A549 (cell line): ENCODE measurements around the gene FRMD4A. TPM values are rescaled to one million over a fixed set of nuclear protein-coding genes. Genes with fewer than 3 reads are reported as not detected.

Experiments
- ATAC-seq, 2 experiments: fragments of 200-7000 bp in 1 of 2; fragments of >200 bp in 1 of 2; cut with Nextera tagmentation in 1 of 2; cut with Tn5 transposase in 1 of 2; 3 replicates each; pipeline versions ENCODE4 v1.8.0 to v1.9.1; 2018 to 2020; ENCODE audit warnings: mild to moderate bottlenecking in 1 of 2, moderate library complexity in 1 of 2
- CTCF ChIA-PET: fragments of 300-600 bp; sonication (Branson Sonifier 250); formaldehyde crosslinking; extraction: SDS; loops from one replicate; lab custom pipeline; 2021; ENCODE audit warnings: antibody characterized with exemption, inconsistent platforms; lab: Yijun Ruan, JAX
- POLR2A ChIA-PET: fragments of 350-600 bp; formaldehyde crosslinking; extraction: SDS; loops from one replicate; lab custom pipeline; 2021; ENCODE audit warnings: antibody characterized with exemption, inconsistent platforms; lab: Yijun Ruan, JAX
- DNase-seq, 2 experiments: peaks; one replicate each; pipeline versions ENCODE4 v3.0.0 to v3.0.0-alpha.2; 2011 to 2016; ENCODE audit warnings: low read depth in 1 of 2, low spot score in 1 of 2
- FAIRE-seq: peaks from 2 replicates; lab custom pipeline; 2011; peaks lifted over from hg19 to GRCh38; lab: Jason Lieb, UNC
- H3K27ac ChIP-seq, 2 experiments: fragments of >200 bp; sonication (Bioruptor Twin); formaldehyde crosslinking; 3 replicates each; pipeline ENCODE4 v1.5.1; 2016 to 2017
- H3K4me1 ChIP-seq: fragments of >200 bp; sonication (Bioruptor Twin); formaldehyde crosslinking; 3 replicates; pipeline ENCODE4 v1.6.1; 2016
- H3K4me2 ChIP-seq: fragments of >200 bp; sonication (Bioruptor Twin); formaldehyde crosslinking; 3 replicates; pipeline ENCODE4 v1.6.1; 2016
- H3K4me3 ChIP-seq: fragments of >200 bp; sonication (Bioruptor Twin); formaldehyde crosslinking; 3 replicates; pipeline ENCODE4 v1.5.1; 2016
- H3K9me3 ChIP-seq: fragments of >200 bp; sonication (Bioruptor Twin); formaldehyde crosslinking; 3 replicates; pipeline ENCODE4 v1.6.1; 2016
- BCL3 ChIP-seq: fragments of >200 bp; sonication (Bioruptor Twin); formaldehyde crosslinking; IDR thresholded peaks from 3 replicates; pipeline ENCODE4 v1.6.1; 2016
- CBX2 ChIP-seq: fragments of 200-600 bp; sonication (generic); IDR thresholded peaks from 2 replicates; pipeline ENCODE4 v1.6.1; 2016; ENCODE audit warnings: low read depth, mild to moderate bottlenecking, borderline replicate concordance
- CBX8 ChIP-seq: fragments of 200-600 bp; sonication (generic); IDR thresholded peaks from 2 replicates; pipeline ENCODE4 v1.6.1; 2016
- CHD2 ChIP-seq: fragments of 150-350 bp; IDR thresholded peaks from 2 replicates; pipeline ENCODE4 v1.6.1; 2014; ENCODE audit warnings: low read length; ENCODE audit not compliant: partially characterized antibody
- ELK1 ChIP-seq: fragments of 150-350 bp; IDR thresholded peaks from 2 replicates; pipeline ENCODE4 v1.6.1; 2014; ENCODE audit warnings: low read depth, mild to moderate bottlenecking, low read length
- ESRRA ChIP-seq: fragments of 150-350 bp; IDR thresholded peaks from 2 replicates; pipeline ENCODE4 v1.6.1; 2014; ENCODE audit warnings: mild to moderate bottlenecking, low read length, borderline replicate concordance
- FOSB ChIP-seq: fragments of 250-450 bp; sonication (Bioruptor Pico); IDR thresholded peaks from 2 replicates; pipeline ENCODE4 v1.5.0; 2020; ENCODE audit warnings: mild to moderate bottlenecking, moderate library complexity
- HDAC2 ChIP-seq: fragments of 200-600 bp; sonication (generic); IDR thresholded peaks from 2 replicates; pipeline ENCODE4 v1.6.1; 2016
- HOXB13 ChIP-seq: fragments of 250-450 bp; sonication (Bioruptor Pico); IDR thresholded peaks from 2 replicates; pipeline ENCODE4 v1.5.0; 2020; ENCODE audit warnings: low read depth, mild to moderate bottlenecking, moderate library complexity
- JUNB ChIP-seq: fragments of >200 bp; sonication (Bioruptor Twin); formaldehyde crosslinking; IDR thresholded peaks from 2 replicates; pipeline ENCODE4 v1.6.1; 2016
- KDM5A ChIP-seq: fragments of 200-600 bp; sonication (generic); IDR thresholded peaks from 2 replicates; pipeline ENCODE4 v1.6.1; 2016; ENCODE audit warnings: antibody characterized with exemption, mild to moderate bottlenecking
- MAFK ChIP-seq: fragments of 450-650 bp; IDR thresholded peaks from 2 replicates; pipeline ENCODE4 v1.6.1; 2014; ENCODE audit not compliant: partially characterized antibody
- MAX ChIP-seq: IDR thresholded peaks from 2 replicates; pipeline ENCODE4 v1.6.1; 2012
- MYC ChIP-seq: IDR thresholded peaks from 2 replicates; pipeline ENCODE4 v1.6.1; 2012; ENCODE audit warnings: mild to moderate bottlenecking, inconsistent platforms, low read length, improper control_type of control experiment, borderline replicate concordance
- NFE2L2 ChIP-seq: fragments of 150-350 bp; conservative IDR thresholded peaks from 2 replicates; pipeline ENCODE4 v1.6.1; 2014; ENCODE audit warnings: low read length
- NPAS2 ChIP-seq: fragments of 250-450 bp; sonication (Bioruptor Pico); IDR thresholded peaks from 2 replicates; pipeline ENCODE4 v1.8.0; 2022; ENCODE audit warnings: mild to moderate bottlenecking, moderate library complexity, borderline replicate concordance
- POLR2A ChIP-seq: IDR thresholded peaks from 2 replicates; pipeline ENCODE4 v1.6.1; 2012; ENCODE audit warnings: mild to moderate bottlenecking, low read length
- POLR2AphosphoS2 ChIP-seq: conservative IDR thresholded peaks from 2 replicates; pipeline ENCODE4 v1.6.1; 2012; ENCODE audit warnings: low read length, improper control_type of control experiment, inconsistent platforms
- RAD21 ChIP-seq, 2 experiments: fragments of >200 bp in 1 of 2; sonication (Bioruptor Twin) in 1 of 2; formaldehyde crosslinking in 1 of 2; IDR thresholded peaks in 1 of 2; conservative IDR thresholded peaks in 1 of 2; 2 replicates in 1 of 2; 3 replicates in 1 of 2; pipeline ENCODE4 v1.6.1; 2012 to 2018; ENCODE audit warnings: inconsistent platforms in 1 of 2
- RCOR1 ChIP-seq: fragments of 150-350 bp; IDR thresholded peaks from 2 replicates; pipeline ENCODE4 v1.6.1; 2014; ENCODE audit warnings: antibody characterized with exemption, low read length, low read depth
- REST ChIP-seq: fragments of 200-600 bp; sonication (generic); IDR thresholded peaks from 2 replicates; pipeline ENCODE4 v1.6.1; 2016; ENCODE audit warnings: antibody characterized with exemption, mild to moderate bottlenecking, moderate library complexity
- RNF2 ChIP-seq: fragments of 200-600 bp; sonication (generic); IDR thresholded peaks from 2 replicates; pipeline ENCODE4 v1.6.1; 2016; ENCODE audit warnings: low read depth, mild to moderate bottlenecking, antibody characterized with exemption, moderate library complexity, borderline replicate concordance
- SMC3 ChIP-seq: fragments of >200 bp; sonication (Bioruptor Twin); formaldehyde crosslinking; IDR thresholded peaks from 3 replicates; pipeline ENCODE4 v1.6.1; 2018; ENCODE audit warnings: inconsistent platforms
- SREBF2 ChIP-seq: fragments of 450-650 bp; IDR thresholded peaks from 2 replicates; pipeline ENCODE4 v1.6.1; 2014; ENCODE audit warnings: mild to moderate bottlenecking, moderate library complexity
- TP53 ChIP-seq: fragments of 250-450 bp; sonication (Bioruptor Pico); IDR thresholded peaks from 2 replicates; pipeline ENCODE4 v1.5.0; 2021; ENCODE audit warnings: mild to moderate bottlenecking, moderate library complexity
- USF2 ChIP-seq: fragments of 450-650 bp; IDR thresholded peaks from 2 replicates; pipeline ENCODE4 v1.6.1; 2014; ENCODE audit warnings: antibody characterized with exemption
- ZC3H11A ChIP-seq: fragments of 450-650 bp; IDR thresholded peaks from 2 replicates; pipeline ENCODE4 v1.6.1; 2014; ENCODE audit warnings: antibody characterized with exemption, mild to moderate bottlenecking
- ZNF302 ChIP-seq: fragments of 250-450 bp; sonication (Bioruptor Pico); IDR thresholded peaks from 2 replicates; pipeline ENCODE4 v1.9.0; 2021; ENCODE audit warnings: inconsistent platforms, mild to moderate bottlenecking, moderate library complexity
- ZSCAN20 ChIP-seq: fragments of 250-450 bp; sonication (Bioruptor Pico); IDR thresholded peaks from 2 replicates; pipeline ENCODE4 v1.8.0; 2022; ENCODE audit warnings: mild to moderate bottlenecking, moderate library complexity
- WGBS: methylation state at CpG from one replicate; pipeline ENCODE4 v1.1.6; 2017; ENCODE audit errors: missing lambda C conversion rate; 5-methylcytosine and 5-hydroxymethylcytosine counted together
- polyA plus RNA-seq, 4 experiments: library from polyadenylated mRNA; depleted of rRNA in 3 of 4; stranded (reverse); fragments of >200 nt; fragmentation: RNase III in 1 of 4; extraction: RNeasy Plus Mini Kit Qiagen cat#74134 plus additional on column Dnase treatment in 1 of 4; gene quantifications; 2 replicates in 3 of 4; 3 replicates in 1 of 4; pipeline ENCODE4 v1.2.3, GENCODE V29; 2011 to 2017

The FRMD4A gene
- polyA plus RNA-seq, 2 of the 4 experiments (the other 2 are of a cell fraction), result 2.5 to 4.7 TPM

- H3K4me1 ChIP-seq, result no peaks in the 10 kb centered on the region
- DNase-seq, result no peak
- ATAC-seq, result no peak
Observed at GRCh38 chr10:13725594-13725993, 605.1 kb downstream of the FRMD4A start.

GRCh38 chr10:13724484-13724883, 606.2 kb downstream of the FRMD4A start:
- FAIRE-seq, result no peak
- ChIA-PET CTCF (interaction anchor here (0.6 kb wide), 2 partner anchors 120 to 236 kb away, joined by 3 read pairs; no protein-coding TSS in a partner anchor), POLR2A (no interaction called here)
- Histone ChIP-seq H3K9me3 (no peaks in the 10 kb centered on the region), H3K4me1 (no peaks in the 10 kb centered on the region), H3K4me3 (no peak overlapping the region), H3K27ac (no peak overlapping the region), H3K4me2 (no peak overlapping the region)
- TF ChIP-seq FOSB (no peak), ZC3H11A (no peak), CBX2 (no peak), NFE2L2 (no peak), RAD21 (conservative IDR thresholded peaks at IDR 0.05 in 1 of 2, IDR thresholded peaks at IDR 0.05 in 1 of 2) (no peak), NPAS2 (no peak), ZSCAN20 (CRISPR knock-in tag) (no peak), TP53 (CRISPR knock-in tag) (no peak), REST (no peak), ELK1 (no peak), MAX (no peak), KDM5A (no peak), SMC3 (no peak), MAFK (no peak), SREBF2 (no peak), ZNF302 (no peak)
- ATAC-seq, result no peak
- 58% methylated on average over 10 of the region's 10 CpGs for WGBS
- DNase-seq, result no peak

More at GRCh38 chr10:13725594-13725993, 605.1 kb downstream of the FRMD4A start:
- FAIRE-seq, result no peak
- Histone ChIP-seq H3K4me3 (no peak overlapping the region), H3K4me2 (no peak overlapping the region), H3K9me3 (no peaks in the 10 kb centered on the region), H3K27ac (no peak overlapping the region)
- no peak for TF ChIP-seq ESRRA
- no peak for TF ChIP-seq POLR2A
- TF ChIP-seq ZC3H11A, result no peak
- TF ChIP-seq MYC, result no peak
- no peak for TF ChIP-seq RAD21 (conservative IDR thresholded peaks at IDR 0.05 in 1 of 2, IDR thresholded peaks at IDR 0.05 in 1 of 2)
- no peak for TF ChIP-seq JUNB
- no peak for TF ChIP-seq RNF2
- TF ChIP-seq CHD2, result no peak
- no peak for TF ChIP-seq POLR2AphosphoS2
- TF ChIP-seq CBX2, result no peak
- TF ChIP-seq SREBF2, result no peak
- no peak for TF ChIP-seq RCOR1
- no peak for TF ChIP-seq USF2
- TF ChIP-seq HOXB13 (CRISPR knock-in tag), result no peak
- TF ChIP-seq CBX8, result no peak
- TF ChIP-seq BCL3, result no peak
- TF ChIP-seq NPAS2, result no peak
- no peak for TF ChIP-seq HDAC2
- ChIA-PET POLR2A (no interaction called here), CTCF (interaction anchor here (0.9 kb wide), 1 partner anchor 52 kb away, joined by 6 read pairs; no protein-coding TSS in a partner anchor)
- WGBS, result 56% methylated on average over 4 of the region's 4 CpGs
